A673 (cell line): ENCODE measurements around the gene CEP164.

ENCODE experiments used
- CTCF ChIP-seq: fragments of 300-800, 200-600 bp; sonication (generic); conservative IDR thresholded peaks from 2 replicates; pipeline ENCODE4 v1.5.1; 2017; ENCODE audit warnings: low read depth, mild to moderate bottlenecking, antibody characterized with exemption, low read length, moderate library complexity, mixed read lengths
- EZH2 ChIP-seq: fragments of 200-600 bp; sonication (generic); IDR thresholded peaks from 2 replicates; pipeline ENCODE4 v1.6.1; 2017; ENCODE audit warnings: borderline replicate concordance, low read depth, mild to moderate bottlenecking, mixed read lengths, antibody characterized with exemption, low read length; ENCODE audit not compliant: poor library complexity, severe bottlenecking

- TF ChIP-seq CTCF (no peak), EZH2 (no peak)
Measured at GRCh38 chr11:117376517-117376916, 48.9 kb downstream of the CEP164 start.
